ENCODE data around the gene RBBP4.

GRCh38 chr1:32644426-32644825 lies 6.6 kb upstream of the RBBP4 start:
- TF ChIP-seq CTCF (IDR thresholded peaks at IDR 0.05) (no peak), POLR2AphosphoS5 (IDR thresholded peaks at IDR 0.05) (no peak), POLR2A (IDR thresholded peaks at IDR 0.05) (no peak)
